GM12878 (cell line): ENCODE results near the gene KLHL5. TPM values are rescaled to one million over a fixed set of nuclear protein-coding genes. Genes with fewer than 3 reads are reported as not detected.

Experiments used
- ETV6 ChIP-seq, 2 experiments: fragments of 450-650 bp in 1 of 2; IDR thresholded peaks in 1 of 2; conservative IDR thresholded peaks in 1 of 2; 2 replicates each; pipeline ENCODE4 v1.6.1; 2014; ENCODE audit warnings: antibody characterized with exemption in 1 of 2, borderline replicate concordance in 1 of 2, low read depth in 1 of 2, mild to moderate bottlenecking in 1 of 2, moderate library complexity in 1 of 2
- FOS ChIP-seq: IDR thresholded peaks from 3 replicates; pipeline ENCODE4 v1.6.1; 2011; ENCODE audit warnings: borderline replicate concordance; ENCODE audit not compliant: insufficient read length; ENCODE audit errors: extremely low read depth
- HDAC2 ChIP-seq: fragments of 200-600 bp; sonication (generic); IDR thresholded peaks from 2 replicates; pipeline ENCODE4 v1.6.1; 2017
- NFXL1 ChIP-seq: fragments of 450-650 bp; IDR thresholded peaks from 2 replicates; pipeline ENCODE4 v1.6.1; 2017; ENCODE audit warnings: antibody characterized with exemption, mild to moderate bottlenecking, borderline replicate concordance
- POU2F2 ChIP-seq: IDR thresholded peaks from 3 replicates; pipeline ENCODE4 v1.6.1; 2011; ENCODE audit warnings: low read depth, mild to moderate bottlenecking, low read length, borderline replicate concordance
- SUPT20H ChIP-seq: IDR thresholded peaks from 2 replicates; pipeline ENCODE4 v1.6.1; 2011; ENCODE audit warnings: low read depth, mild to moderate bottlenecking, low read length, moderate library complexity, borderline replicate concordance; ENCODE audit not compliant: control insufficient read depth
- TCF12 ChIP-seq: IDR thresholded peaks from 2 replicates; pipeline ENCODE4 v1.6.1; 2011; ENCODE audit warnings: low read depth, mild to moderate bottlenecking, low read length
- polyA plus RNA-seq, 11 experiments: library from polyadenylated mRNA; depleted of rRNA in 4 of 11; unstranded in 6 of 11; stranded (reverse) in 5 of 11; fragments of >200 nt; fragmentation: Nextera tagmentation in 4 of 11; fragmentation: Illumina TruSeq in 1 of 11; extraction: Ambion mirVana in 4 of 11; extraction: Trizol in 1 of 11; gene quantifications; 1 replicate in 1 of 11; 2 replicates in 10 of 11; pipeline versions ENCODE4 v1.2.1 to v1.2.3, GENCODE V29; 2011 to 2016; ENCODE audit warnings: inconsistent platforms in 2 of 11, missing spikeins in 2 of 11, low read depth in 1 of 11
- total RNA-seq, 4 experiments: library from RNA; depleted of rRNA in 3 of 4; stranded (reverse); fragments of >200 nt in 3 of 4; fragmentation: Illumina TruSeq in 1 of 4; extraction: Trizol in 1 of 4; gene quantifications; 2 replicates each; pipeline versions ENCODE4 v1.2.1 to v1.2.3, GENCODE V29; 2013 to 2021
- TF ChIP-seq, protein P1 (sequence below): fragments of 450-650 bp; IDR thresholded peaks from 2 replicates; pipeline ENCODE4 v1.6.1; 2017; ENCODE audit warnings: mild to moderate bottlenecking, low read depth, inconsistent platforms; ENCODE audit not compliant: poor library complexity, severe bottlenecking
- TF ChIP-seq, protein P2 (sequence below): fragments of 450-650 bp; formaldehyde crosslinking; IDR thresholded peaks from 2 replicates; pipeline ENCODE4 v1.4.0; 2022; ENCODE audit warnings: mild to moderate bottlenecking, moderate library complexity
- TF ChIP-seq, protein P3 (sequence below): fragments of 450-650 bp; IDR thresholded peaks from 2 replicates; pipeline ENCODE4 v1.6.1; 2017; ENCODE audit warnings: low read depth, mild to moderate bottlenecking, moderate library complexity

The KLHL5 gene
- total and polyA plus RNA-seq, 10 of the 15 experiments (the other 5 are each of a cell fraction or from before 2014, with no cell fraction given): 4.7 to 27.3 (median 12.6) TPM

DNA sequence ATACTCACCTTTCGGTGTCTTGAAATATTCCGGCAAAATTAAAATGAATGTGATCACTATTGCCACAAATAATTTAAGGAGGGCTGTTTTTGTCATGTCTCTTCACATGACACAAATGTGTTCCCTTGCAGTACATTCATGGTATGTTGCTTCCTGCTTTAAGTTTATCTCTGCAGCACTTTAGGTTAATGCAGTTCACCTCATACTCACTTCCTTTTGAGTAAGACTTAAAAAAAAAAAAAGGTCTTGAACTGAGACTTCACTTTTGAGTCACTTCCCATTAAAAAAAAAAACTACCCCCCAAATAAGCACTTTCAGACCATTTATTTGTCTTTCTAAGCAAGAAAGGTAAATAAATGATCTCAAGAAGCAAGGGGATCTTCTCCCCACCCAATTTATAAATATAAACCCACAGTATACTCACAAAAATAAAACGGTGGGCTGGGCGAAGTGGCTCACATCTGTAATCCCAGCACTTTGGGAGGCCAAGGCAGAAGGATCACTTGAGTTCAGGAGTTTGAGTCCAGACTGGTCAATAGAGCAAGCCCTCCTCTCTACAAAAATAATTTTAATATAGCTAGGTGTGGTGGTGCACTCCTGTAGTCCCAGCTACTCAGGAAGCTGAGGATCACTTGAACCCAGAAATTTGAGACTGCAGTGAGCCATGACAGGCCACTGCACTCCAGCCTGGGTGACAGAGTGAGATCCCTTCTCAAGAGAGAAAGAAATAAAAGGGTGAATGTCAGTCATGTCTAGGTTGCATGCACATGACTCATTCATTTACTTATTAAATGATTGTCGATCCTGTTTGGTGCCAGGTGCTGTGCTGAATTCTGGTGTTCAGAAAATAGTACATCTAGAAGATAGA lies 29.6 kb upstream of the KLHL5 start, which contains the start of gene TMEM156 (continued):
- TF ChIP-seq, protein P1, sequence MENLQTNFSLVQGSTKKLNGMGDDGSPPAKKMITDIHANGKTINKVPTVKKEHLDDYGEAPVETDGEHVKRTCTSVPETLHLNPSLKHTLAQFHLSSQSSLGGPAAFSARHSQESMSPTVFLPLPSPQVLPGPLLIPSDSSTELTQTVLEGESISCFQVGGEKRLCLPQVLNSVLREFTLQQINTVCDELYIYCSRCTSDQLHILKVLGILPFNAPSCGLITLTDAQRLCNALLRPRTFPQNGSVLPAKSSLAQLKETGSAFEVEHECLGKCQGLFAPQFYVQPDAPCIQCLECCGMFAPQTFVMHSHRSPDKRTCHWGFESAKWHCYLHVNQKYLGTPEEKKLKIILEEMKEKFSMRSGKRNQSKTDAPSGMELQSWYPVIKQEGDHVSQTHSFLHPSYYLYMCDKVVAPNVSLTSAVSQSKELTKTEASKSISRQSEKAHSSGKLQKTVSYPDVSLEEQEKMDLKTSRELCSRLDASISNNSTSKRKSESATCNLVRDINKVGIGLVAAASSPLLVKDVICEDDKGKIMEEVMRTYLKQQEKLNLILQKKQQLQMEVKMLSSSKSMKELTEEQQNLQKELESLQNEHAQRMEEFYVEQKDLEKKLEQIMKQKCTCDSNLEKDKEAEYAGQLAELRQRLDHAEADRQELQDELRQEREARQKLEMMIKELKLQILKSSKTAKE: peak; percentile 84
- TF ChIP-seq, protein P2, sequence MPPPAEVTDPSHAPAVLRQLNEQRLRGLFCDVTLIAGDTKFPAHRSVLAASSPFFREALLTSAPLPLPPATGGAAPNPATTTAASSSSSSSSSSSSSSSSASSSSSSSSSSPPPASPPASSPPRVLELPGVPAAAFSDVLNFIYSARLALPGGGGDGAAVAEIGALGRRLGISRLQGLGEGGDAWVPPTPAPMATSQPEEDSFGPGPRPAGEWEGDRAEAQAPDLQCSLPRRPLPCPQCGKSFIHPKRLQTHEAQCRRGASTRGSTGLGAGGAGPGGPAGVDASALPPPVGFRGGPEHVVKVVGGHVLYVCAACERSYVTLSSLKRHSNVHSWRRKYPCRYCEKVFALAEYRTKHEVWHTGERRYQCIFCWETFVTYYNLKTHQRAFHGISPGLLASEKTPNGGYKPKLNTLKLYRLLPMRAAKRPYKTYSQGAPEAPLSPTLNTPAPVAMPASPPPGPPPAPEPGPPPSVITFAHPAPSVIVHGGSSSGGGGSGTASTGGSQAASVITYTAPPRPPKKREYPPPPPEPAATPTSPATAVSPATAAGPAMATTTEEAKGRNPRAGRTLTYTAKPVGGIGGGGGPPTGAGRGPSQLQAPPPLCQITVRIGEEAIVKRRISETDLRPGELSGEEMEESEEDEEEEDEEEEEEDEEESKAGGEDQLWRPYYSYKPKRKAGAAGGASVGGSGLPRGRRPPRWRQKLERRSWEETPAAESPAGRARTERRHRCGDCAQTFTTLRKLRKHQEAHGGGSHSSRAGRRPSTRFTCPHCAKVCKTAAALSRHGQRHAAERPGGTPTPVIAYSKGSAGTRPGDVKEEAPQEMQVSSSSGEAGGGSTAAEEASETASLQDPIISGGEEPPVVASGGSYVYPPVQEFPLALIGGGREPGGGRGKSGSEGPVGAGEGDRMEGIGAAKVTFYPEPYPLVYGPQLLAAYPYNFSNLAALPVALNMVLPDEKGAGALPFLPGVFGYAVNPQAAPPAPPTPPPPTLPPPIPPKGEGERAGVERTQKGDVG (CRISPR knock-in tag): no peak
- peak; percentile 74; the same call in 1 of the 2 replicates for TF ChIP-seq TCF12
- TF ChIP-seq HDAC2: no peak
- no peak for TF ChIP-seq FOS
- TF ChIP-seq ETV6 (conservative IDR thresholded peaks at IDR 0.05 in 1 of 2, IDR thresholded peaks at IDR 0.05 in 1 of 2; ENCODE audit: borderline replicate concordance in 1 of 2, low read depth in 1 of 2): peak; percentile 87 to 99; a peak in 3 of 4 replicates
- peak; percentile 59; the same call in 2 of the 3 replicates for TF ChIP-seq POU2F2
- TF ChIP-seq NFXL1: no peak
- TF ChIP-seq, protein P3, sequence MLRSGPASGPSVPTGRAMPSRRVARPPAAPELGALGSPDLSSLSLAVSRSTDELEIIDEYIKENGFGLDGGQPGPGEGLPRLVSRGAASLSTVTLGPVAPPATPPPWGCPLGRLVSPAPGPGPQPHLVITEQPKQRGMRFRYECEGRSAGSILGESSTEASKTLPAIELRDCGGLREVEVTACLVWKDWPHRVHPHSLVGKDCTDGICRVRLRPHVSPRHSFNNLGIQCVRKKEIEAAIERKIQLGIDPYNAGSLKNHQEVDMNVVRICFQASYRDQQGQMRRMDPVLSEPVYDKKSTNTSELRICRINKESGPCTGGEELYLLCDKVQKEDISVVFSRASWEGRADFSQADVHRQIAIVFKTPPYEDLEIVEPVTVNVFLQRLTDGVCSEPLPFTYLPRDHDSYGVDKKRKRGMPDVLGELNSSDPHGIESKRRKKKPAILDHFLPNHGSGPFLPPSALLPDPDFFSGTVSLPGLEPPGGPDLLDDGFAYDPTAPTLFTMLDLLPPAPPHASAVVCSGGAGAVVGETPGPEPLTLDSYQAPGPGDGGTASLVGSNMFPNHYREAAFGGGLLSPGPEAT: no peak
- no peak for TF ChIP-seq SUPT20H
